ENCODE measurements around the gene ZPR1.
"Not testable (repeated sequence)": the region's sequence is repeated elsewhere in the genome, so short reads cannot be mapped to it uniquely, and the experiment has no call there.

ZPR1 gene, protein sequence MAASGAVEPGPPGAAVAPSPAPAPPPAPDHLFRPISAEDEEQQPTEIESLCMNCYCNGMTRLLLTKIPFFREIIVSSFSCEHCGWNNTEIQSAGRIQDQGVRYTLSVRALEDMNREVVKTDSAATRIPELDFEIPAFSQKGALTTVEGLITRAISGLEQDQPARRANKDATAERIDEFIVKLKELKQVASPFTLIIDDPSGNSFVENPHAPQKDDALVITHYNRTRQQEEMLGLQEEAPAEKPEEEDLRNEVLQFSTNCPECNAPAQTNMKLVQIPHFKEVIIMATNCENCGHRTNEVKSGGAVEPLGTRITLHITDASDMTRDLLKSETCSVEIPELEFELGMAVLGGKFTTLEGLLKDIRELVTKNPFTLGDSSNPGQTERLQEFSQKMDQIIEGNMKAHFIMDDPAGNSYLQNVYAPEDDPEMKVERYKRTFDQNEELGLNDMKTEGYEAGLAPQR

DNA sequence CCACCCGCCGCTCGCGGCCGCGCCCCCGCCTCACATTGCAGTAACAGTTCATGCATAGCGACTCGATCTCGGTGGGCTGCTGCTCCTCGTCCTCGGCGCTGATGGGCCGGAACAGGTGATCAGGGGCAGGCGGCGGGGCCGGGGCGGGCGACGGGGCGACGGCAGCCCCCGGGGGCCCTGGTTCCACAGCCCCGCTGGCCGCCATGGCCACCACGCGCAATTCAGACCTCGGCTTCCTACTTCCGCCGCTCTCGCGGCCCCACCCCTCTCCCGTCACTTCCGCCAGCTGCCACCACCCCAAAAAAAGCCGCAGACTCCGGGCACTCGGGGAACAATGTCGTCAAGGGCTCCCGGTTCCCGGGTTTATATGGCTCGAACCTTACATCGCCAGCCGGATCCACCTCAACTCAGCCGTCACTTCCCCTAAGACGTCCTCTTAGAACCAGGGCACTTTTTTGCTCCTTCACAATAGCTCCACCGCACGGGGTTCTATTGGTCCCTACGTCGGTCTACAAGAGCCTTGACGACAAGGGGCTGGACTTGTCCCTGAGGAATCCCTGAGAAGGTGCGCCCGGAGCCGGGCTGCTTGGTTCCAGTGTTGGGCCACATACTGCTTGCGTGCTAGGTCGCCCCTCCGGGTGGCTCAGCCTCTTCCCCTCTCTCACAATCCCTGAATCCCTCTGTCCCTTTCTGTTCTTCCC lies at the start of gene ZPR1:
TSS of gene ZPR1 (minus strand) at position 238 of the 701 bp plus-strand sequence. CDS start at position 205, 33 bp downstream.
- DNase-seq (ENCODE audit: low read depth, low spot score): peak; percentile 66

DNA sequence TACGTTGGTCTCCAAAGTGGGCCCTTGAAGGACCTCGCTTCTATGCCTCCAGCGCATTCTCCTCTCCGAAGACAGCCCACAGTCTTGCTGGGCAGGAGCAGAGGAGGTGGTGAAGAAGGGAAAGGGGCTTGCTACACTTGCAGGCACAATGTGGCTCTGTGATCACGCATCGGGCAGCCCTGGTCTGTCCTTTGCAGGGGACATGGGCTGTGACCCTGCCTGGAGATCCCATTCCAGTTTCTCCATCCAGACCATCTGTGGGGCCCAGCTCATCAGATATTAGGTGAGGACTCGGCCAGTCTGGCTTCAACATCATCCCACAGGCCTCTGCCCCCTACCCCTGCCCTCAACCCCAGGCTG lies 48.8 kb upstream of the ZPR1 start:
- DNase-seq (ENCODE audit: low read depth, low spot score): no peak

DNA sequence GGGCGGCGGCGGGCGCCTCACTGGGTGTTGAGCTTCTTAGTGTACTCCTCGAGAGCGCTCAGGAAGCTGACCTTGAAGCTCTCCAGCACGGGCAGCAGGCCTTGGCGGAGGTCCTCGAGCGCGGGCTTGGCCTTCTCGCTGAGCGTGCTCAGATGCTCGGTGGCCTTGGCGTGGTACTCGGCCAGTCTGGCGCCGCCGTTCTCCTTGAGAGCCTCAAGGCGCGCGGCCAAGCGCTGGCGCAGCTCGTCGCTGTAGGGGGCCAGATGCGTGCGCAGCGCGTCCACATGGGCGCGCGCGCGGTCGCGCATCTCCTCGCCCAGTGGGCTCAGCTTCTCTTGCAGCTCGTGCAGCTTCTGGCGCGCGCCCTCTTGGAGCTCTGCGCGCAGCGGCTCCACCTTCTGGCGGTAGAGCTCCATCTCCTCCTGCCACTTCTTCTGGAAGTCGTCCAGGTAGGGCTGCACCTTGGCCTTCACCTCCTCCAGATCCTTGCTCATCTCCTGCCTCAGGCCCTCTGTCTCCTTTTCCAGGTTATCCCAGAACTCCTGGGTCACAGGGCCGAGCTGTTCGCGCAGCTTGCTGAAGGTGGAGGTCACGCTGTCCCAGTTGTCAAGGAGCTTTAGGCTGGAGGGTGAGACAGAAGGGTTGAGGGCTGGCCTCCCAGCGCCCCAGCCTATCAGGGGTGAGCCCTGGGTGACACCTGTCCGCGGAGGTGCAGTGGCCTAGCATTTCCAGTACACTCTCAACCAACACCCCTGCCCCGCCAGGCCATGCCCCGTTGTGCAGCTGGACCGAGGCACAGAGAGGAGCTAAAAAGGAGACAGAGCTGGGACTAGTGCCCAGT lies 48.2 kb upstream of the ZPR1 start:
- DNase-seq (ENCODE audit: low read depth, low spot score): peak; percentile 50

DNA sequence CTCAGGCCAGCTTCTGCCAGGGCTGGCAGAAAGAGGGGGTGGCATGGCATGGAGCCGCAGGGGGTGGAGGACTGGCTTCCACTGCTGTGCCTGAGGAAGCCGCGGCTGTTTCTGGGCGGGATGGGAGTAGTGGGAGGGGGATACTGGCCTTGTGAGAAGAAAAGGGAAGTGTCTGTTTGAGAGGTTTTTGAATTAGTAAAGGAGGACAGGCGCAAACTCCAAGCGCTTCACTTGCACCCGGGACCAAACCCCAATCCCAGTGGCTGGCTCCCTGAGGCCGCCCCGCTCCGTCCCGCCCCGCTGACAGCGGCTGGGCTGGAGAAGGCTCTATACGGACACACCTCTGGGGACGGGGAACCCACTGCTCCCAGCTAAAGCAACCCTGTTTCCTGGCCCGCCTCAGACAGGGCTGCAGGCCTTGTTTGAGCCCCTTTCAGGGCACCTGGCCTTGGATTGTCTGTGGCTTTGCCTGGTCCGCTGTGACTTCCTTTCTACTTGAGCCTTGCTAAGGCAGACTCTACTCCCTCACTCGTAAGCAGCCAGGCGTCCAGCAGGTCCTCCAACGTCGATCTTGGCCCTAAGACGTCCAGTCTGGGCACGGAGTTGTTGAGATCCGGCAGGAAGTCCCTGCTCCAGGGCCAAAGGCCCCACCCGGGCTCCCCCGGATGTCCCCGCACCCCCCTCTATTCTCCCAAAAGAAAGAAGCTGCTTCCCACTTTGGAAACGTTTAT lies 47.4 kb upstream of the ZPR1 start:
- DNase-seq (ENCODE audit: low read depth, low spot score): no peak

DNA sequence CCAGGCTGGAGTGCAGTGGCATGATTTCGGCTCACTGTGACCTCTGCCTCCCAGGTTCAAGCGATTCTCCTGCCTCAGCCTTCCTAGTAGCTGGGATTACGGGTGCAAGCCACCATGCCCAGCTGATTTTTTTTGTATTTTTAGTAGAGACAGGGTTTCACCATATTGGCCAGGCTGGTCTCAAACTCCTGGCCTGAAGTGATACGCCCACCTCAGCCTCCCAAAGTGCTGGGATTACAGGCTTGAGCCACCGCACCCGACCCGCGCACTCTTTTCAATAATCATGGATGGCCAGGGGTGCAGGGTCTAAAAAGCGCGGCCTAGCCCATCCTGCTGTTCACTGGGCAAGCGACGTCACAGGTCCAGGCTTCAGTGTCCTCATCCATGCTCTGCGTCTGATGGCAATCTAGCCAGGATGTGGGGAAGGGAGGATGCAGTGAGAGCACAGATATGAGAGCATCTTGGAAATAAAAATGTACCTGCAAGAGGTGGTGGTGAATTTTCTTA lies 46.8 kb upstream of the ZPR1 start:
- DNase-seq (ENCODE audit: low read depth, low spot score): not testable (repeated sequence)

DNA sequence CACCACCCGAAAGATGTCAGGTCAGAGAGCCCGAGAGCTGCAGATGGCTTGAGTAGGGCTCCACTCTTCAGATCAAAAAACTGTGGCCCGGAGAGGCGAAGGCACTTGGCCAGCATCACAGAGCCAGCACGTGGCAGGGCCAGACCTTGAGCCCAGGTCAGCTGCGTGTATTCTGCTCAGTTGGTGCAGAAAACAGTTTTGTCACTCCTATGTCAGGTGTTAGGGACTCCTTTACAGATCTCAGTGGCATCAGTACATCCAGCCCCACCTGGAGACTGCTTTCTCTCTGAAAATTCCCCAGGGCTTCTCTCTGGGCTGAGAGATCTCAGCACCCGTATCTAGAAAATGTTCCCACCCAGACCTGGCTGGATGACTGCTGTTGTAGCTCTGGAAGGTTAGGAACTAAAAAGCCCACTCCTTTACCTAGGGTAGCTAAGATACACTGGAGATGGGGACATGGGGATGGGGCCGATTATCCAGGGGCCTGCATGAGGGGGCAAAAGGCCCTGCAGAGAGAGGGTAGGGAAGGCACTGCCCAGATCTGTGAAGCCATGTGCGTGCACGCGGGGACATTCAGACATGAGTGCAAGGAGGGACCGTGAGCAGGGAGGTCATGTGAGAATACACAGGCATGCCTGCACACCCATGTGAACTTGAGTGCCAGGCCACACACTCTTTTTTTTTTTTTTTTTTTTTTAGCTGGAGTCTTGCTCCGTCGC lies 46.2 kb upstream of the ZPR1 start:
- DNase-seq (ENCODE audit: low read depth, low spot score): no peak

DNA sequence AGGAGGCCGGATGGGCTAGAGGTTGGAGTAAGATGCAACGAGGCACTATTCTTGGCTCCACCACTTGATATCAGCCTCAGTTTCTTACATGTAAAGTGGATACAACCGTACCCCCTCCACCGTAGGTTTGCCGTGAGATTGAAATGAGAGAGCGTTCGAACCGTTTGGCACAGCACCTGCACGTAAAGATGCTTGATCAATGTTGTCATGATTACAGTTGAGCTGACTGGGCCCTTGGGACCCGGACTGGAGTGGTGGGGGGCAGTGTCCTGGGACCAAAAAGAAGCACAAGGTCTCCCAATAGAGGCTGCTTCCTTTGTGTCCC lies 45.6 kb upstream of the ZPR1 start:
- DNase-seq (ENCODE audit: low read depth, low spot score): no peak

DNA sequence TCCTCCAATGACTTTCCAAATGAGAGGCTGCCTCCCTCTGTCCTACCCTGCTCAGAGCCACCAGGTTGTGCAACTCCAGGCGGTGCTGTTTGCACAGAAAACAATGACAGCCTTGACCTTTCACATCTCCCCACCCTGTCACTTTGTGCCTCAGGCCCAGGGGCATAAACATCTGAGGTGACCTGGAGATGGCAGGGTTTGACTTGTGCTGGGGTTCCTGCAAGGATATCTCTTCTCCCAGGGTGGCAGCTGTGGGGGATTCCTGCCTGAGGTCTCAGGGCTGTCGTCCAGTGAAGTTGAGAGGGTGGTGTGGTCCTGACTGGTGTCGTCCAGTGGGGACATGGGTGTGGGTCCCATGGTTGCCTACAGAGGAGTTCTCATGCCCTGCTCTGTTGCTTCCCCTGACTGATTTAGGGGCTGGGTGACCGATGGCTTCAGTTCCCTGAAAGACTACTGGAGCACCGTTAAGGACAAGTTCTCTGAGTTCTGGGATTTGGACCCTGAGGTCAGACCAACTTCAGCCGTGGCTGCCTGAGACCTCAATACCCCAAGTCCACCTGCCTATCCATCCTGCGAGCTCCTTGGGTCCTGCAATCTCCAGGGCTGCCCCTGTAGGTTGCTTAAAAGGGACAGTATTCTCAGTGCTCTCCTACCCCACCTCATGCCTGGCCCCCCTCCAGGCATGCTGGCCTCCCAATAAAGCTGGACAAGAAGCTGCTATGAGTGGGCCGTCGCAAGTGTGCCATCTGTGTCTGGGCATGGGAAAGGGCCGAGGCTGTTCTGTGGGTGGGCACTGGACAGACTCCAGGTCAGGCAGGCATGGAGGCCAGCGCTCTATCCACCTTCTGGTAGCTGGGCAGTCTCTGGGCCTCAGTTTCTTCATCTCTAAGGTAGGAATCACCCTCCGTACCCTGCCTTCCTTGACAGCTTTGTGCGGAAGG lies 44.8 kb upstream of the ZPR1 start:
- no peak for DNase-seq (ENCODE audit: low read depth, low spot score)

DNA sequence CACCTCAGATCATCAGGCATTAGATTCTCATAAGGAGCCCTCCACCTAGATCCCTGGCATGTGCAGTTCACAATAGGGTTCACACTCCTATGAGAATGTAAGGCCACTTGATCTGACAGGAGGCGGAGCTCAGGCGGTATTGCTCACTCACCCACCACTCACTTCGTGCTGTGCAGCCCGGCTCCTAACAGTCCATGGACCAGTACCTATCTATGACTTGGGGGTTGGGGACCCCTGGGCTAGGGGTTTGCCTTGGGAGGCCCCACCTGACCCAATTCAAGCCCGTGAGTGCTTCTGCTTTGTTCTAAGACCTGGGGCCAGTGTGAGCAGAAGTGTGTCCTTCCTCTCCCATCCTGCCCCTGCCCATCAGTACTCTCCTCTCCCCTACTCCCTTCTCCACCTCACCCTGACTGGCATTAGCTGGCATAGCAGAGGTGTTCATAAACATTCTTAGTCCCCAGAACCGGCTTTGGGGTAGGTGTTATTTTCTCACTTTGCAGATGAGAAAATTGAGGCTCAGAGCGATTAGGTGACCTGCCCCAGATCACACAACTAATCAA lies 44.0 kb upstream of the ZPR1 start:
- DNase-seq (ENCODE audit: low read depth, low spot score): no peak

DNA sequence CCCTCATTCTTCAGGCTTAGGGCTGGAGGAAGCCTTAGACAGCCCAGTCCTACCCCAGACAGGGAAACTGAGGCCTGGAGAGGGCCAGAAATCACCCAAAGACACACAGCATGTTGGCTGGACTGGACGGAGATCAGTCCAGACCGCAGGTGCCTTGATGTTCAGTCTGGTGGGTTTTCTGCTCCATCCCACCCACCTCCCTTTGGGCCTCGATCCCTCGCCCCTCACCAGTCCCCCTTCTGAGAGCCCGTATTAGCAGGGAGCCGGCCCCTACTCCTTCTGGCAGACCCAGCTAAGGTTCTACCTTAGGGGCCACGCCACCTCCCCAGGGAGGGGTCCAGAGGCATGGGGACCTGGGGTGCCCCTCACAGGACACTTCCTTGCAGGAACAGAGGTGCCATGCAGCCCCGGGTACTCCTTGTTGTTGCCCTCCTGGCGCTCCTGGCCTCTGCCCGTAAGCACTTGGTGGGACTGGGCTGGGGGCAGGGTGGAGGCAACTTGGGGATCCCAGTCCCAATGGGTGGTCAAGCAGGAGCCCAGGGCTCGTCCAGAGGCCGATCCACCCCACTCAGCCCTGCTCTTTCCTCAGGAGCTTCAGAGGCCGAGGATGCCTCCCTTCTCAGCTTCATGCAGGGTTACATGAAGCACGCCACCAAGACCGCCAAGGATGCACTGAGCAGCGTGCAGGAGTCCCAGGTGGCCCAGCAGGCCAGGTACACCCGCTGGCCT lies 42.5 kb upstream of the ZPR1 start:
- no peak for DNase-seq (ENCODE audit: low read depth, low spot score)

DNA sequence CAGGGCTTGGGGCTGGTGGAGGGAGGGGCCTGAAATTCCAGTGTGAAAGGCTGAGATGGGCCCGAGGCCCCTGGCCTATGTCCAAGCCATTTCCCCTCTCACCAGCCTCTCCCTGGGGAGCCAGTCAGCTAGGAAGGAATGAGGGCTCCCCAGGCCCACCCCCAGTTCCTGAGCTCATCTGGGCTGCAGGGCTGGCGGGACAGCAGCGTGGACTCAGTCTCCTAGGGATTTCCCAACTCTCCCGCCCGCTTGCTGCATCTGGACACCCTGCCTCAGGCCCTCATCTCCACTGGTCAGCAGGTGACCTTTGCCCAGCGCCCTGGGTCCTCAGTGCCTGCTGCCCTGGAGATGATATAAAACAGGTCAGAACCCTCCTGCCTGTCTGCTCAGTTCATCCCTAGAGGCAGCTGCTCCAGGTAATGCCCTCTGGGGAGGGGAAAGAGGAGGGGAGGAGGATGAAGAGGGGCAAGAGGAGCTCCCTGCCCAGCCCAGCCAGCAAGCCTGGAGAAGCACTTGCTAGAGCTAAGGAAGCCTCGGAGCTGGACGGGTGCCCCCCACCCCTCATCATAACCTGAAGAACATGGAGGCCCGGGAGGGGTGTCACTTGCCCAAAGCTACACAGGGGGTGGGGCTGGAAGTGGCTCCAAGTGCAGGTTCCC lies 41.8 kb upstream of the ZPR1 start, which contains the start of gene APOC3:
TSS of gene APOC3 (plus strand) at position 383 of the 659 bp plus-strand sequence. CDS start 676 bp downstream, outside the sequence.
- no peak for DNase-seq (ENCODE audit: low read depth, low spot score)

DNA sequence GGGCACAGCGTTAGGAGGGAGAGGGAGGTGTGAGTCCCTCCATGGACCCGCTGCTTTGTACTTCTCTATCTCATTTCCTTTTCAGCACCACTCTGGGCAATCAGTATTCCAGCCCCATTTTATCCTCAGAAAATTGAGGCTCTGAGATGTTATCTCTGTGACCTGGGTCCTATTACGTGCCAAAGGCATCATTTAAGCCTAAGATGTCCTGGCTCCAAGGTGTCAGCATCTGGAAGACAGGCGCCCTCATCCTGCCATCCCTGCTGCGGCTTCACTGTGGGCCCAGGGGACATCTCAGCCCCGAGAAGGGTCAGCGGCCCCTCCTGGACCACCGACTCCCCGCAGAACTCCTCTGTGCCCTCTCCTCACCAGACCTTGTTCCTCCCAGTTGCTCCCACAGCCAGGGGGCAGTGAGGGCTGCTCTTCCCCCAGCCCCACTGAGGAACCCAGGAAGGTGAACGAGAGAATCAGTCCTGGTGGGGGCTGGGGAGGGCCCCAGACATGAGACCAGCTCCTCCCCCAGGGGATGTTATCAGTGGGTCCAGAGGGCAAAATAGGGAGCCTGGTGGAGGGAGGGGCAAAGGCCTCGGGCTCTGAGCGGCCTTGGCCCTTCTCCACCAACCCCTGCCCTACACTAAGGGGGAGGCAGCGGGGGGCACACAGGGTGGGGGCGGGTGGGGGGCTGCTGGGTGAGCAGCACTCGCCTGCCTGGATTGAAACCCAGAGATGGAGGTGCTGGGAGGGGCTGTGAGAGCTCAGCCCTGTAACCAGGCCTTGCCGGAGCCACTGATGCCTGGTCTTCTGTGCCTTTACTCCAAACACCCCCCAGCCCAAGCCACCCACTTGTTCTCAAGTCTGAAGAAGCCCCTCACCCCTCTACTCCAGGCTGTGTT lies 41.1 kb upstream of the ZPR1 start:
- no peak for DNase-seq (ENCODE audit: low read depth, low spot score)

DNA sequence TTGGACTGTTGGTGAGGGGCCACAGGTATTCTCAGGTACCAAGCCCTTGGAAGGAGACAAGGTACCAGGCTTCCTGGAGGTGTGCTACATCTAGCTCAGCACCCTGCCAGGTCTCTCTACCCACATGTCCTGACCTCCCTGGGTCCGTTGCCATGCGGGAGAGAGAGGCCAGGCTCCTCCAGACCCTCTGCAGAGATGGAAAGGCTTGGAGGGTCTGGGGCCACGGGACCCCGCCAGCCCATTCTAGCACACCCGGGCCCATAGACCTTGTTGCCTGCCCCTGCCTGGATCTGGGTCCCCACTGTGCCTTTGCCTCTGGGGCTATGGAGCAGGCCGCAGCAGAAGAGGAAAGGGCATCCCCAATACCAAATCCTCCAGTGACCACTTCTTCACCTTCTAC lies 39.6 kb upstream of the ZPR1 start:
- no peak for DNase-seq (ENCODE audit: low read depth, low spot score)

DNA sequence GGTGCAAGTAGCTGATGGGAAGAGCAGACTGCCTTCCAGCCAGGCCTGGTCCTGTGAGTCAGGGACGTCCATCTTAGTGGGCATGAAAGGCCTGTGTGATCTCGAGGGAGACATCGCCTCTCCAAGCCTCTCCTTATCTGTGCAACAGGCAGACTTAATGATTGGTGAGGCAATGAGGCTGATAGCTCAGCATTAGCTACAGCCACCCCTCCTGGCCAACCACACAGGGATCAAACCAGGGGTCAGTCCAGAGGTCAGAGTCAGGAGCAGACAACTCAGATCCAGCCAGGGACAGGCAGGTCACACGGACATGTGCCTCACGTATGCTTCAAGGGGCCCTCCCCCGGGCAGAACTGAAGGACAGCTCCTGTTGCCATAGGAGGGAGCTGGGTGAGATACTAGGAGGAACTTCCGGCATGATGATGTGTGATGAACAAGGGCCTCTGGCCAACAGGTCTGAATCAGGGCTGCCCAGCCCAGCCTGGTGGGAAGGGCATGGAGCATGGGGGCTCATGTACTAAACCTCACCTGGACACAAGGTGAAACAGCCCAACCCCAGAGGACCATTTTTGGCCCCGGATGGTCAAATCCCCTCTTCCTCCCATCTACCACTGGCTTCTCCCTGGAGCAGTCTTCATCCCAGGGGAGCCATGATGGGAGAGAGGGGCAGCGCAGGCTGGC lies 39.1 kb upstream of the ZPR1 start:
- DNase-seq (ENCODE audit: low read depth, low spot score): no peak

DNA sequence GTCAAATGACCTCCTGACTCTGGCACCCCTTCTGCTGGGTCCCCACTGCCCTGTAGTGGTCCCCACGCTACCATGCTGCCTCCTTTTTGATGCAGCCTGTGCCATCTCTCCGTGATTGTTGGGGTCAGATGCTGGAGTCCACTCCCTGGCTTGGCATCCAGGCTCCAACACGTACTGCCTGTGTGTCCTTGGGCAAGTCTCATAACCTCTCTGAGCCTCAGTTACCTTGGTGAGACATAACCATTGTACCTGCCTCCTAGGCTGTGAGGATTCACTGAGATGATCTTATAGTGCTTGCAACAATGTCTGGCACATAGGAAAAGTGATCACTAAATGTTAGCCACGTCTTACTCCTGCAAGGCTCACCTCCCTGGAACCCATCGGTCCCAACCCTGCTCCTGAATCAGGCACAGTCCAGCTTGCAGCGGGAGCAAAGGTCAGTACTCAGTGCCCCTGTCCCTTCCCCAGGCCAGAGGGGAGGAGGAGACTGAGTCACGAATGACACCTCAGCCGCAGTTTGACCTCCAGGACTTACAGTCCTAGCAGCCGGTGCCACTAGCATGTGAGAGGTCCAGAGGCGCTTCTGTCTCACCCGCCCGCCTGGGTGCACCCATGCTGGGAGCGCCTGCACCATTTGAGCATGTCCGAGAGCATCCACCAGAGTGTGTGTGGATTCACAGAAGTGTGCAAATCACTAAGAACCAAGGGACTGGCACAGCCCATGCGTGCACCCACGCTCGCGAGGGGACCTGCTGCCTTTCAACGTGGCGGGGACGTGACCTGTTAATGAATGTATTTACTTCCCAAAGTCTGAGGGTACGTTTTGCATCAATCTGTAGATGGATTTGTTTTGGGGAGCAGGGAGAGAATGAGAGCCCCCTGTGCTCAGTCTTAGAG lies 38.3 kb upstream of the ZPR1 start:
- no peak for DNase-seq (ENCODE audit: low read depth, low spot score)

All from activated CD4-positive, CD25-positive, alpha-beta regulatory T cell treated with anti-CD3 and anti-CD28 coated beads, Interleukin-2, amount 50 U/mL, for 16 hours (primary cell).